ENCODE data around the gene LYRM1. TPM values are rescaled to one million over a fixed set of nuclear protein-coding genes. Genes with fewer than 3 reads are reported as not detected.
"Not testable (repeated sequence)": the region's sequence is repeated elsewhere in the genome, so short reads cannot be mapped to it uniquely, and the experiment has no call there.

The LYRM1 gene
- total and polyA plus RNA-seq, 8 donors, result 6.7 to 58.5 (median 27.8) TPM

DNA sequence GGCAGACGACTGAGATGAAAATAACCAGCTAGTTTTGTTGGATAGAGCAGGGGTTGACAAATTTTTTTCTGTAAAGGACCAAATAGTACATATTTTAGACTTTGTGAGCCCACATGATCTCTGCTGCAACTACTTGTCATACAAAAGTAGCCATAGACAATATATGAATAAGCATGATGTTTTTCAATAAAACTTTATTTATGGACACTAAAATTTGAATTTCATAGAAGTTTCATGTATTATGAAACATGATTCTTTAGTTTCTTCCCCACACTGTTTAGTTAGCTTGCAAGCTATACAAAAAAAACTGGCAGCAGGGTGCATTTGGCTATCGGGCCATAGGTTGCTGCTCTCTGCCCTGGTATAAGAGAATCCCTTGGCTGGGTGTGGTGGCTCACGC is 56.6 kb downstream of the LYRM1 start:
- Histone ChIP-seq H3K9me3 (no peaks in the 10 kb centered on the region), H3K27me3 (no peaks in the 10 kb centered on the region), H3K27ac (no peak overlapping the region), H3K4me3 (no peak overlapping the region), H3K4me1 (no peaks in the 10 kb centered on the region), H3K36me3 (no peaks in the 10 kb centered on the region)
- intact Hi-C loops (cut with DNase I; ENCODE audit: low total_unique reads), result no loop called here
- no peak for DNase-seq
- TF ChIP-seq POLR2A (IDR thresholded peaks at IDR 0.05), result no peak
- no peak for TF ChIP-seq CTCF (IDR thresholded peaks at IDR 0.05)
- TF ChIP-seq EP300 (IDR thresholded peaks at IDR 0.05), result no peak
- no peak for TF ChIP-seq POLR2AphosphoS5 (IDR thresholded peaks at IDR 0.05)
- WGBS, 5 donors, result 73 to 82% (median 80%) methylated on average over 3 of the region's 3 CpGs

DNA sequence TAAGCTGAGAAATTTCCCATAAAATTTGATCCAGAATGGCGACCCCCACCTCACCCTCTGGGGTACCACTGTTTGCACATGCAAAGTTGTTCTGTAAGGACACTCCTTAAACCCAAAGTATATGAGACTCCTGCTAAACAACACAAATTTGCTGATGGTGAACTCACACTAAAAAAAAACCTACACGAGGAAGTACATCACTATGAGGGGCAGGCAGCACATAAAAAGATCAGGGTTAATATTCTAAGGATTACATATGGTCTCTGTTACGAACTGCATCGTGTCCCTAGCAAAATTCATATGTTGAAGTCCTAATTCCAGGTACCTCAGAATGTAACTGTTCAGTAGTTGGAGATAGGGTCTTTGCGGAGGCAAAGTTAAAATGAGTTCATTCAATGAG is 60.3 kb downstream of the LYRM1 start:
- Histone ChIP-seq H3K27me3 (no peaks in the 10 kb centered on the region), H3K27ac (no peak overlapping the region), H3K4me3 (no peak overlapping the region), H3K36me3 (no peaks in the 10 kb centered on the region), H3K9me3 (no peaks in the 10 kb centered on the region), H3K4me1 (no peaks in the 10 kb centered on the region)
- no peak for DNase-seq
- intact Hi-C loops (cut with DNase I; ENCODE audit: low total_unique reads), result no loop called here
- TF ChIP-seq POLR2A (IDR thresholded peaks at IDR 0.05), result no peak
- 70 to 89% (median 85%) methylated on average over 5 of the region's 5 CpGs for WGBS, 5 donors

GRCh38 chr16:20968765-20969164 is 68.2 kb downstream of the LYRM1 start:
- H3K27me3 ChIP-seq, result no peaks in the 10 kb centered on the region
- H3K36me3 ChIP-seq, result no peaks in the 10 kb centered on the region
- no peaks in the 10 kb centered on the region for H3K9me3 ChIP-seq
- no peak for TF ChIP-seq EP300 (IDR thresholded peaks at IDR 0.05)
- no peak for TF ChIP-seq POLR2AphosphoS5 (IDR thresholded peaks at IDR 0.05)
- TF ChIP-seq POLR2A (IDR thresholded peaks at IDR 0.05), result no peak
- TF ChIP-seq CTCF (IDR thresholded peaks at IDR 0.05), result no peak
- intact Hi-C loops (cut with DNase I; ENCODE audit: low total_unique reads), result no loop called here
- no peak overlapping the region for H3K27ac ChIP-seq
- H3K4me1 ChIP-seq, result no peaks in the 10 kb centered on the region
- no peak for DNase-seq
- no peak overlapping the region for H3K4me3 ChIP-seq
- WGBS, 5 donors, result 59 to 69% (median 62%) methylated on average over 3 of the region's 3 CpGs

DNA sequence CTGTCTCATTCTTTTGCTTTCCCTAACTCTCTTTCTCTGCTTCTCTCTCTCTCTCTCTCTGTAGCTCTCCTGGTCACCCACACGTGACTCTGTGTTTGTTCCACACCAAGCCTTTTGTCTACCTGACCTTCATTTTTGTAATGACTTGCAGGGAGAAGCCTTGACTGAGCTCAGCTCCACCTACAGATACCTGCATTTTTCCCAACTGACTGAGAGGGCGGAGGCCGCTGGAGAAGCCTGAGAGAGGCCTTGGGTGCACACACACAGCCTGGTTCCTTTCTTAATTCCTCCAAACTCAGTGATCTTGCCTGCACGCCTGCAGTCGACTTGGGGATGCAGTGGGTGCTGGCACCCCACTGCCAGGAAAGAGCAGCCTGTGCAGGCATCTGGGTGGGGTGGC is 68.8 kb downstream of the LYRM1 start:
- H3K9me3 ChIP-seq, result no peaks in the 10 kb centered on the region
- no peak overlapping the region for H3K27ac ChIP-seq
- intact Hi-C loops (cut with DNase I; ENCODE audit: low total_unique reads), result no loop called here
- WGBS, 5 donors, result 32 to 58% (median 47%) methylated on average over 5 of the region's 5 CpGs
- H3K36me3 ChIP-seq, result no peaks in the 10 kb centered on the region
- H3K4me3 ChIP-seq, result no peak overlapping the region
- TF ChIP-seq POLR2AphosphoS5 (IDR thresholded peaks at IDR 0.05) (no peak), EP300 (IDR thresholded peaks at IDR 0.05) (no peak), POLR2A (IDR thresholded peaks at IDR 0.05) (no peak), CTCF (IDR thresholded peaks at IDR 0.05) (no peak)
- peak in 1 of 2 donors; percentile 14 for DNase-seq
- H3K4me1 ChIP-seq, result no peaks in the 10 kb centered on the region
- H3K27me3 ChIP-seq, result no peaks in the 10 kb centered on the region

- DNase-seq, result no peak
- 78 to 94% (median 87%) methylated on average over 8 of the region's 8 CpGs for WGBS, 5 donors
- no peaks in the 10 kb centered on the region for H3K36me3 ChIP-seq
- no peak overlapping the region for H3K4me3 ChIP-seq
- no peak for TF ChIP-seq POLR2AphosphoS5 (IDR thresholded peaks at IDR 0.05)
- TF ChIP-seq POLR2A (IDR thresholded peaks at IDR 0.05), result no peak
- no peak for TF ChIP-seq CTCF (IDR thresholded peaks at IDR 0.05)
- no peak for TF ChIP-seq EP300 (IDR thresholded peaks at IDR 0.05)
- intact Hi-C loops (cut with DNase I; ENCODE audit: low total_unique reads), result no loop called here
- no peaks in the 10 kb centered on the region for H3K4me1 ChIP-seq
- H3K27ac ChIP-seq, result no peak overlapping the region
- no peaks in the 10 kb centered on the region for H3K9me3 ChIP-seq
- no peaks in the 10 kb centered on the region for H3K27me3 ChIP-seq
Observed at GRCh38 chr16:20971401-20971800, 70.8 kb downstream of the LYRM1 start.

DNA sequence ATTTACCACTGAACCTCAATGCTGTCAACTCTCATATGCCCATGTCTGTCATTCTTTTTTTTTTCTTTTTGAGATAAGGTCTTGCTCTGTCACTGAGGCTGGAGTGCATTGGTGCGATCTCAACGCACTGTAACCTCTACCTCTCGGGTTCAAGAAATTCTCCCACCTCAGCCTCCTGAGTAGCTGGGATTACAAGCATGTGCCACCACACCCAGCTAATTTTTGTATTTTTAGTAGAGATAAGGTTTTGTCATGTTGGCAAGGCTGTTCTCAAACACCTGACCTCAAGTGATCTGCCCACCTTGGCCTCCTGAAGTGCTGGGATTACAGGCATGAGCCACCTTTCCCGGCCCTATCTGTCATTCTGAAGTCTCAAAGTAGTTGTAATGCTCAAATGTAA is 72.6 kb downstream of the LYRM1 start:
- H3K4me3 ChIP-seq; H3K9me3 ChIP-seq; H3K27me3 ChIP-seq; H3K36me3 ChIP-seq; intact Hi-C loops (cut with DNase I; ENCODE audit: low total_unique reads); DNase-seq; H3K27ac ChIP-seq; H3K4me1 ChIP-seq: not testable (repeated sequence)
- WGBS, 5 donors, result 85 to 95% (median 88%) methylated on average over 4 of the region's 4 CpGs
